Trophoblast cell (in vitro differentiated cells and primary cell): ENCODE results near the gene CPED1.

Source experiments
- DNase-seq, 2 donors: peaks; one replicate each; pipeline ENCODE4 v3.0.0-alpha.2; 2016
- H2AFZ ChIP-seq: 2 replicates; pipeline ENCODE4 v1.6.1; 2013; ENCODE audit warnings: low read length, moderate library complexity, mild to moderate bottlenecking; ENCODE audit not compliant: insufficient read depth, poor library complexity
- H2AK5ac ChIP-seq: 2 replicates; pipeline ENCODE4 v1.6.1; 2013; ENCODE audit warnings: mild to moderate bottlenecking, low read length
- H2BK120ac ChIP-seq: 2 replicates; pipeline ENCODE4 v1.6.1; 2013; ENCODE audit warnings: low read length, mild to moderate bottlenecking, moderate library complexity; ENCODE audit not compliant: insufficient read depth, poor library complexity
- H2BK12ac ChIP-seq: 2 replicates; pipeline ENCODE4 v1.6.1; 2013; ENCODE audit warnings: mild to moderate bottlenecking, low read length, moderate library complexity
- H2BK5ac ChIP-seq: 2 replicates; pipeline ENCODE4 v1.6.1; 2013; ENCODE audit warnings: low read length, low read depth, moderate library complexity, mild to moderate bottlenecking; ENCODE audit not compliant: poor library complexity
- H3K14ac ChIP-seq: 2 replicates; pipeline ENCODE4 v1.6.1; 2013; ENCODE audit warnings: mild to moderate bottlenecking, low read length
- H3K18ac ChIP-seq: 2 replicates; pipeline ENCODE4 v1.6.1; 2013; ENCODE audit warnings: mild to moderate bottlenecking, low read length
- H3K23ac ChIP-seq: 2 replicates; pipeline ENCODE4 v1.6.1; 2013; ENCODE audit warnings: low read length
- H3K27ac ChIP-seq: 2 replicates; pipeline ENCODE4 v1.5.1; 2013; ENCODE audit warnings: low read depth, mild to moderate bottlenecking, inconsistent platforms, low read length, moderate library complexity
- H3K27me3 ChIP-seq: 2 replicates; pipeline ENCODE4 v1.6.1; 2013; ENCODE audit warnings: inconsistent platforms, mild to moderate bottlenecking, low read length, moderate library complexity; ENCODE audit not compliant: insufficient read depth
- H3K36me3 ChIP-seq, 2 experiments: 1 replicate in 1 of 2; 2 replicates in 1 of 2; pipeline ENCODE4 v1.6.1; 2013; ENCODE audit warnings: low read length in 2 of 2, mild to moderate bottlenecking in 2 of 2, moderate library complexity in 1 of 2; ENCODE audit not compliant: insufficient read depth in 2 of 2, control insufficient read depth in 1 of 2
- H3K4ac ChIP-seq: 2 replicates; pipeline ENCODE4 v1.6.1; 2013; ENCODE audit warnings: low read depth, mild to moderate bottlenecking, low read length, moderate library complexity
- H3K4me1 ChIP-seq, 2 experiments: 1 replicate in 1 of 2; 2 replicates in 1 of 2; pipeline ENCODE4 v1.6.1; 2013; ENCODE audit warnings: low read length in 2 of 2, mild to moderate bottlenecking in 2 of 2, moderate library complexity in 1 of 2; ENCODE audit not compliant: insufficient read depth in 2 of 2, control insufficient read depth in 1 of 2
- H3K4me2 ChIP-seq: 2 replicates; pipeline ENCODE4 v1.6.1; 2013; ENCODE audit warnings: inconsistent platforms, mild to moderate bottlenecking, low read length, moderate library complexity
- H3K4me3 ChIP-seq: 2 replicates; pipeline ENCODE4 v1.5.1; 2013; ENCODE audit warnings: mild to moderate bottlenecking, low read depth, low read length, inconsistent platforms
- H3K79me1 ChIP-seq: one replicate; pipeline ENCODE4 v1.6.1; 2013; ENCODE audit warnings: low read length
- H3K79me2 ChIP-seq: 2 replicates; pipeline ENCODE4 v1.6.1; 2013; ENCODE audit warnings: low read length, mild to moderate bottlenecking; ENCODE audit not compliant: control insufficient read depth, insufficient read depth, poor library complexity
- H3K9ac ChIP-seq: 2 replicates; pipeline ENCODE4 v1.6.1; 2013; ENCODE audit warnings: mild to moderate bottlenecking, low read length
- H3K9me3 ChIP-seq: 2 replicates; pipeline ENCODE4 v1.6.1; 2013; ENCODE audit warnings: low read depth, mild to moderate bottlenecking, control low read depth, inconsistent platforms, low read length; ENCODE audit not compliant: insufficient read depth
- H4K12ac ChIP-seq: 2 replicates; pipeline ENCODE4 v1.6.1; 2013; ENCODE audit warnings: low read depth, mild to moderate bottlenecking, low read length, moderate library complexity
- H4K8ac ChIP-seq: 2 replicates; pipeline ENCODE4 v1.6.1; 2013; ENCODE audit warnings: low read depth, mild to moderate bottlenecking, low read length, moderate library complexity
- H4K91ac ChIP-seq: one replicate; pipeline ENCODE4 v1.6.1; 2013; ENCODE audit warnings: low read depth, mild to moderate bottlenecking, low read length, moderate library complexity
- WGBS: extraction: QIAGEN DNeasy Blood & Tissue Kit; methylation state at CpG from one replicate; pipeline ENCODE4 v1.1.7; 2013; ENCODE audit warnings: missing lambda C conversion rate; ENCODE audit not compliant: insufficient read length, insufficient coverage; ENCODE audit errors: extremely low coverage; 5-methylcytosine and 5-hydroxymethylcytosine counted together

CPED1 gene

DNA sequence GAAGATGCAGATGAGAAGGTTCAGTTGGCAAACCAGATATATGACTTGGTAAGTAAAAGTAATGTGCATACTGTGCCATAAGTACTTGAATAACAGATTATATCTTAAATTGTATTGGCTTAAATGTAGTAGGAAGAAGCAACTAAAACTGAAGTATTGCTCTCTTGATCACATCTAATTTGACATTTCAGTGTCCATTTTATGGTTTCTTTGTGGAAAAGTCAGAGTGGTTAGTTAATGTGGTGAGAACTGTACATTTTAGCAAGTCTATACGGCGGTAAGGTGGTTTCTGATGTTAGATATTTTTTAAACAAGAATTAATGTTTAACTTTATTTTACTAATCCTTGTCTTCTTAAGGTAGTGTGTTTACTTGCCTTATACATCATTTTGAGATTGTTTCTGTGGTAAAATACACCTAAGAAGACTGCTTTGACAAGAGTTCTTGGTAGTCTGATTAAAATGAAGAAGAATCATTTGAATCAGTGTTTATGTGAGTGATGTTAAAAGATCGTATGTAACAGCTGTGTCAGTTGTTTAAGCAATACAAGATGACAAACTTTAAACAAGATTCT lies 32.8 kb upstream of the CPED1 start:
- H3K9me3 ChIP-seq, result no peaks in the 10 kb centered on the region
- DNase-seq, result no peak
- WGBS, result no CpG with 5 or more reads among the region's 3 CpGs

DNA sequence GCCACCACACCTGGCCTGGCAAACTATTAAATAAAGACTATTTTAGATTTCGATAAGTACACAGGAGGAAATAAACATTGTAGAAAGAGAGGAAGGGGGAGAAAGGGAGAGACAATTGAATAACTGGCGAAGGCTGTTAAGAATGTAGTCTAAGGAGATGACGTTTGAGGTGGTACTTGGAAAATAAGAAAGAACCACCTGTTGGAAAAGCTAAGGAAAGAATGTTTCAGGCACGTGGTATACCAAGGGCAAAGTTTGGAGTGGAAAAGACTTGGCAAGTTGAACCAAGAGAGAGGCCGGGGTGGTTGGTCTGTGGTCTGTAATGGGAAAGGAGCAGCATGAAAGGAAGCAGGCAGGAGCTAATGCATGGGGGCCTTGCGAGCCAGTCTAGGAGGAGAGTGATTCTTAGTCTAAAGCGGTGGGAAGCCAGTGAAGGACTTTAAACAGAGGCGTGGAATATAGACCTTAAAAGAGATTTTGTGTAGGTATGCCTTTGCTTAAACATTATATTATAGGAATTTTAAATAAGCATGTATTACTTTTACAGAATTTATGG lies 28.5 kb upstream of the CPED1 start:
- H2BK5ac ChIP-seq, result no peak overlapping the region
- H4K91ac ChIP-seq, result no peak overlapping the region
- H3K9ac ChIP-seq, result no peak overlapping the region
- no peak for DNase-seq
- H3K4me1 ChIP-seq, result no peaks in the 10 kb centered on the region
- no peaks in the 10 kb centered on the region for H3K9me3 ChIP-seq
- H3K27me3 ChIP-seq, result no peaks in the 10 kb centered on the region
- peaks cover 0 to 3% of the 10 kb centered on the region in 2 experiments for H3K36me3 ChIP-seq
- H3K27ac ChIP-seq, result no peak overlapping the region
- WGBS, result no CpG with 5 or more reads among the region's 8 CpGs
- H2BK120ac ChIP-seq, result no peak overlapping the region
- no peak overlapping the region for H3K4me2 ChIP-seq
- H2AK5ac ChIP-seq, result no peak overlapping the region
- no peak overlapping the region for H3K14ac ChIP-seq
- H3K79me1 ChIP-seq, result no peaks in the 10 kb centered on the region
- H3K4ac ChIP-seq, result no peak overlapping the region
- no peak overlapping the region for H4K12ac ChIP-seq
- H4K8ac ChIP-seq, result no peak overlapping the region
- no peak overlapping the region for H2BK12ac ChIP-seq
- H3K4me3 ChIP-seq, result no peak overlapping the region
- no peak overlapping the region for H3K18ac ChIP-seq
- no peak overlapping the region for H2AFZ ChIP-seq
- no peak overlapping the region for H3K23ac ChIP-seq
- no peaks in the 10 kb centered on the region for H3K79me2 ChIP-seq

More for the DNA sequence above, 32.8 kb upstream of the CPED1 start:
- Histone ChIP-seq H3K79me2 (peaks cover 2% of the 10 kb centered on the region), H3K14ac (no peak overlapping the region), H3K79me1 (peaks cover 2% of the 10 kb centered on the region), H3K27me3 (no peaks in the 10 kb centered on the region), H2AFZ (no peak overlapping the region), H3K36me3 (peaks cover 1 to 6% of the 10 kb centered on the region in 2 experiments), H3K23ac (no peak overlapping the region), H2BK120ac (no peak overlapping the region), H2BK5ac (no peak overlapping the region), H2AK5ac (no peak overlapping the region), H4K12ac (no peak overlapping the region), H4K91ac (no peak overlapping the region), H2BK12ac (no peak overlapping the region), H4K8ac (no peak overlapping the region), H3K27ac (no peak overlapping the region), H3K9ac (no peak overlapping the region), H3K4me2 (no peak overlapping the region), H3K4me1 (peaks cover 0 to 1% of the 10 kb centered on the region in 2 experiments), H3K18ac (no peak overlapping the region), H3K4me3 (no peak overlapping the region), H3K4ac (no peak overlapping the region)

DNA sequence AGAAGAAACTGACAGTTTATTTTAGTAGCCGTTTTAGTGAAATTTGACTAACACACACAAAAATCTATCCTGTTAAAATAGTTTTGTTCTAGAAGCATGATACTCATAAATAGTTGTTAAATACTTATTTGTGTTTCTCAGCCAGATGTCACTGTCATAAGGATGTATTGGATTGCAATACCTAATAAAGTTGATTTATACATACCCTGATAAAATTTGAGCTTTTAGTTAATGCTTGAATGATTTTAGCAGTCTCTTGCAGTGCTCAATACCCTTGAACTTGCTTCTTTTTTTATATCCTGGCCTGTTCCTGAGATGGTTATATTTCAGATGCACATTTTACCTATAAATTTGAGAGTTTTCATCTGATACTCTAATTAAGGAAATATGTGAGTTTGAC lies 27.8 kb upstream of the CPED1 start:
- H4K91ac ChIP-seq, result no peak overlapping the region
- no peak overlapping the region for H3K4ac ChIP-seq
- no peak for DNase-seq
- no peak overlapping the region for H4K8ac ChIP-seq
- H3K9me3 ChIP-seq, result no peaks in the 10 kb centered on the region
- H3K27me3 ChIP-seq, result no peaks in the 10 kb centered on the region
- WGBS, result no CpG with 5 or more reads among the region's 1 CpG
- no peaks in the 10 kb centered on the region for H3K36me3 ChIP-seq
- no peaks in the 10 kb centered on the region for H3K4me1 ChIP-seq
- no peak overlapping the region for H3K14ac ChIP-seq
- H2BK5ac ChIP-seq, result no peak overlapping the region
- no peak overlapping the region for H3K4me3 ChIP-seq
- H2AK5ac ChIP-seq, result no peak overlapping the region
- H3K27ac ChIP-seq, result no peak overlapping the region
- no peak overlapping the region for H2AFZ ChIP-seq
- no peak overlapping the region for H3K18ac ChIP-seq
- no peak overlapping the region for H3K4me2 ChIP-seq
- H2BK120ac ChIP-seq, result no peak overlapping the region
- no peaks in the 10 kb centered on the region for H3K79me1 ChIP-seq
- no peak overlapping the region for H2BK12ac ChIP-seq
- no peaks in the 10 kb centered on the region for H3K79me2 ChIP-seq
- no peak overlapping the region for H3K9ac ChIP-seq
- H3K23ac ChIP-seq, result no peak overlapping the region
- H4K12ac ChIP-seq, result no peak overlapping the region

DNA sequence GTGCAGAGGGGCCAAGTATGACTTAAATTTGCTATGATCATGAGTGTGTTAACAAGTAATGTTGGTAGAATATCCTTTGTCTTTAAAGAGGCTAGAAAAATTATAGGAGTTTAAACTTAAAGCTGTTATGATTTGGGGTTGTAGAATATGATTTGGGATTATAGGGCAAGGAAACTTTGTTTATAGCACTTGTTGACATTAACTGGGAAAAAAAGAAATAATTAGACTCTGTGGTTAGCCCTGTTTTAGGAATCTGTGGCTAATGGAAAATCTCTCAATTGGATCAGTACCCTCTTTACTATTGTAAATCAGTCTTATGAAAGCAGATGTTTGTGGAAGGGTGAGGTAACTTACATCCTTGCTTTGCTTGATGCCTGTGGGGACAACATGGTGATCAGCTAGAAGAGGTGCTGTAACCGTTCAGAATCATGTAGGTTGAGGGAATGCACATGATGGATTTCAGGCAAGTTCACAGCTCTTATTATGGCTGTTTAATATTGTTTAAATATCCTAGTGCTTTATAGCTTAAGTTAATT lies 26.8 kb upstream of the CPED1 start:
- H3K14ac ChIP-seq, result no peak overlapping the region
- no peaks in the 10 kb centered on the region for H3K79me1 ChIP-seq
- no peak overlapping the region for H2BK5ac ChIP-seq
- DNase-seq, result no peak
- H3K4ac ChIP-seq, result no peak overlapping the region
- no peaks in the 10 kb centered on the region for H3K36me3 ChIP-seq
- no peak overlapping the region for H2AFZ ChIP-seq
- no peak overlapping the region for H4K8ac ChIP-seq
- H3K4me2 ChIP-seq, result no peak overlapping the region
- no peaks in the 10 kb centered on the region for H3K79me2 ChIP-seq
- WGBS, result no CpG with 5 or more reads among the region's 1 CpG
- no peak overlapping the region for H2AK5ac ChIP-seq
- no peak overlapping the region for H3K4me3 ChIP-seq
- H3K4me1 ChIP-seq, result no peaks in the 10 kb centered on the region
- H4K12ac ChIP-seq, result no peak overlapping the region
- no peaks in the 10 kb centered on the region for H3K9me3 ChIP-seq
- no peak overlapping the region for H2BK120ac ChIP-seq
- H3K18ac ChIP-seq, result no peak overlapping the region
- H3K27me3 ChIP-seq, result no peaks in the 10 kb centered on the region
- H3K23ac ChIP-seq, result no peak overlapping the region
- H2BK12ac ChIP-seq, result no peak overlapping the region
- H3K27ac ChIP-seq, result no peak overlapping the region
- no peak overlapping the region for H3K9ac ChIP-seq
- H4K91ac ChIP-seq, result no peak overlapping the region
